ENCODE results near the gene SNX1. TPM values are rescaled to one million over a fixed set of nuclear protein-coding genes. Genes with fewer than 3 reads are reported as not detected.

SNX1 gene
- polyA plus RNA-seq, 2 of the 4 experiments (the other 2 are of a cell fraction): 86.7 to 89.4 TPM

GRCh38 chr15:64110950-64111678 is 15.3 kb downstream of the SNX1 start:
- CTCF ChIA-PET: interaction anchor here (0.6 to 3.9 kb wide), 4 partner anchors 12 to 924 kb away, joined by 3 to 21 read pairs (median 18); no protein-coding TSS in a partner anchor
- ATAC-seq (no peak), DNase-seq (ENCODE audit: low read depth in 1 of 2, low spot score in 1 of 2) (no peak), FAIRE-seq (no peak)
- TF ChIP-seq ATOH8 (CRISPR knock-in tag; IDR thresholded peaks at IDR 0.05; ENCODE audit: low read depth) (no peak), FOSL2 (IDR thresholded peaks at IDR 0.05) (no peak), FOSL2 (CRISPR knock-in tag; IDR thresholded peaks at IDR 0.05) (no peak), ZC3H11A (IDR thresholded peaks at IDR 0.05) (no peak), JUN (IDR thresholded peaks at IDR 0.05) (no peak), CEBPB (IDR thresholded peaks at IDR 0.05) (no peak), EHMT2 (IDR thresholded peaks at IDR 0.05; ENCODE audit: low read depth) (no peak), MAFK (IDR thresholded peaks at IDR 0.05; ENCODE audit: partially characterized antibody) (no peak)
- TF ChIP-seq, protein P1, sequence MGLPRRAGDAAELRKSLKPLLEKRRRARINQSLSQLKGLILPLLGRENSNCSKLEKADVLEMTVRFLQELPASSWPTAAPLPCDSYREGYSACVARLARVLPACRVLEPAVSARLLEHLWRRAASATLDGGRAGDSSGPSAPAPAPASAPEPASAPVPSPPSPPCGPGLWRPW (IDR thresholded peaks at IDR 0.05): no peak
- H3K4me2 ChIP-seq: no peak overlapping the region
- H3K4me1 ChIP-seq: peaks cover 4% of the 10 kb centered on the region; the same call in 1 of the 3 replicates
- H3K4me3 ChIP-seq: no peak overlapping the region
- no peaks in the 10 kb centered on the region for H3K9me3 ChIP-seq
- POLR2A ChIA-PET: interaction anchor here (0.5 kb wide), 1 partner anchor 467 kb away, joined by 5 read pairs; no protein-coding TSS in a partner anchor
- 87% methylated on average over 3 of the region's 3 CpGs for WGBS (ENCODE audit: missing lambda C conversion rate)
- H3K27ac ChIP-seq: no peak overlapping the region

GRCh38 chr15:64111679-64112050 is 15.9 kb downstream of the SNX1 start:
- Histone ChIP-seq H3K9me3 (no peaks in the 10 kb centered on the region), H3K4me3 (no peak overlapping the region), H3K4me1 (peaks cover 4% of the 10 kb centered on the region; the same call in 1 of the 3 replicates), H3K27ac (no peak overlapping the region), H3K4me2 (no peak overlapping the region)
- no peak for FAIRE-seq
- WGBS (ENCODE audit: missing lambda C conversion rate): 100% methylated on average over 3 of the region's 3 CpGs
- ChIA-PET CTCF (interaction anchor here (2.9 to 3.9 kb wide), 3 partner anchors 13 to 42 kb away, joined by 14 to 21 read pairs (median 21); no protein-coding TSS in a partner anchor), POLR2A (interaction anchor here (0.5 kb wide), 1 partner anchor 466 kb away, joined by 5 read pairs; no protein-coding TSS in a partner anchor)
- no peak for DNase-seq (ENCODE audit: low read depth in 1 of 2, low spot score in 1 of 2)
- ATAC-seq: no peak
- TF ChIP-seq POLR2A (IDR thresholded peaks at IDR 0.05; ENCODE audit: low read length) (no peak), TP53 (CRISPR knock-in tag; IDR thresholded peaks at IDR 0.05) (no peak), FOSB (CRISPR knock-in tag; IDR thresholded peaks at IDR 0.05) (no peak), ZFP36 (IDR thresholded peaks at IDR 0.05; ENCODE audit: borderline replicate concordance, partially characterized antibody) (no peak), SREBF2 (IDR thresholded peaks at IDR 0.05) (no peak), HDAC2 (IDR thresholded peaks at IDR 0.05) (no peak), NFE2L2 (conservative IDR thresholded peaks at IDR 0.05; ENCODE audit: low read length) (no peak)
- TF ChIP-seq, protein P2, sequence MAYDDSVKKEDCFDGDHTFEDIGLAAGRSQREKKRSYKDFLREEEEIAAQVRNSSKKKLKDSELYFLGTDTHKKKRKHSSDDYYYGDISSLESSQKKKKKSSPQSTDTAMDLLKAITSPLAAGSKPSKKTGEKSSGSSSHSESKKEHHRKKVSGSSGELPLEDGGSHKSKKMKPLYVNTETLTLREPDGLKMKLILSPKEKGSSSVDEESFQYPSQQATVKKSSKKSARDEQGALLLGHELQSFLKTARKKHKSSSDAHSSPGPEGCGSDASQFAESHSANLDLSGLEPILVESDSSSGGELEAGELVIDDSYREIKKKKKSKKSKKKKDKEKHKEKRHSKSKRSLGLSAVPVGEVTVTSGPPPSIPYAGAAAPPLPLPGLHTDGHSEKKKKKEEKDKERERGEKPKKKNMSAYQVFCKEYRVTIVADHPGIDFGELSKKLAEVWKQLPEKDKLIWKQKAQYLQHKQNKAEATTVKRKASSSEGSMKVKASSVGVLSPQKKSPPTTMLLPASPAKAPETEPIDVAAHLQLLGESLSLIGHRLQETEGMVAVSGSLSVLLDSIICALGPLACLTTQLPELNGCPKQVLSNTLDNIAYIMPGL (CRISPR knock-in tag; IDR thresholded peaks at IDR 0.05; ENCODE audit: borderline replicate concordance): no peak

- no peak for TF ChIP-seq RARB (CRISPR knock-in tag; IDR thresholded peaks at IDR 0.05)
- no peak for TF ChIP-seq CHD2 (IDR thresholded peaks at IDR 0.05; ENCODE audit: low read length, partially characterized antibody)
- peak; percentile 99 for TF ChIP-seq MAFK (IDR thresholded peaks at IDR 0.05; ENCODE audit: partially characterized antibody)
- no peak for TF ChIP-seq MAX (IDR thresholded peaks at IDR 0.05)
- peaks cover 4% of the 10 kb centered on the region; the same call in 1 of the 3 replicates for H3K4me1 ChIP-seq
- FAIRE-seq (no peak), DNase-seq (ENCODE audit: low read depth in 1 of 2, low spot score in 1 of 2) (no peak), ATAC-seq (peak; percentile 36 to 39; a peak in 1 of 6 replicates)
- H3K4me3 ChIP-seq: no peak overlapping the region
- ChIA-PET POLR2A (no interaction called here), CTCF (interaction anchor here (0.6 to 3.9 kb wide), 4 partner anchors 13 to 42 kb away, joined by 3 to 21 read pairs (median 18); no protein-coding TSS in a partner anchor)
- WGBS (ENCODE audit: missing lambda C conversion rate): 77% methylated on average over 4 of the region's 4 CpGs
- no peak overlapping the region for H3K27ac ChIP-seq
- no peaks in the 10 kb centered on the region for H3K9me3 ChIP-seq
- H3K4me2 ChIP-seq: no peak overlapping the region
These were observed 16.4 kb downstream of the SNX1 start for GRCh38 chr15:64112073-64112772.

All from A549 (cell line).